Activated naive CD4-positive, alpha-beta T cell treated with anti-CD3 and anti-CD28 coated beads, Interleukin-2, amount 10 ng/mL, durations not matched to agents 7 days and 5 days (primary cell): ENCODE results near the gene ALS2.
A peak's percentile ranks its signal among the peaks of the same experiment; 100 is the strongest.
"Not testable (repeated sequence)": the region's sequence is repeated elsewhere in the genome, so short reads cannot be mapped to it uniquely, and the experiment has no call there.

ENCODE experiments used
- CTCF ChIA-PET: fragments of 350-600 bp; sonication (Branson Sonifier 250); formaldehyde crosslinking; loops from one replicate; lab custom pipeline; 2021; ENCODE audit warnings: antibody characterized with exemption; lab: Charles Lee
- DNase-seq: peaks from one replicate; pipeline ENCODE4 v3.0.0-alpha.2; 2020
- H3K27ac Mint-ChIP-seq: one replicate; pipeline ENCODE4 v1.8.0; 2021; ENCODE audit warnings: mild to moderate bottlenecking, moderate library complexity, mixed read lengths
- H3K27me3 Mint-ChIP-seq: one replicate; pipeline ENCODE4 v1.8.0; 2021; ENCODE audit warnings: mild to moderate bottlenecking, mixed read lengths
- H3K36me3 Mint-ChIP-seq: one replicate; pipeline ENCODE4 v1.8.0; 2021; ENCODE audit warnings: mixed read lengths
- H3K4me1 Mint-ChIP-seq: one replicate; pipeline ENCODE4 v1.8.0; 2021; ENCODE audit warnings: mixed read lengths
- H3K4me3 Mint-ChIP-seq: one replicate; pipeline ENCODE4 v1.8.0; 2021; ENCODE audit warnings: mild to moderate bottlenecking, moderate library complexity, mixed read lengths
- H3K9me3 Mint-ChIP-seq: one replicate; pipeline ENCODE4 v1.8.0; 2021; ENCODE audit warnings: mixed read lengths

The ALS2 gene

DNA sequence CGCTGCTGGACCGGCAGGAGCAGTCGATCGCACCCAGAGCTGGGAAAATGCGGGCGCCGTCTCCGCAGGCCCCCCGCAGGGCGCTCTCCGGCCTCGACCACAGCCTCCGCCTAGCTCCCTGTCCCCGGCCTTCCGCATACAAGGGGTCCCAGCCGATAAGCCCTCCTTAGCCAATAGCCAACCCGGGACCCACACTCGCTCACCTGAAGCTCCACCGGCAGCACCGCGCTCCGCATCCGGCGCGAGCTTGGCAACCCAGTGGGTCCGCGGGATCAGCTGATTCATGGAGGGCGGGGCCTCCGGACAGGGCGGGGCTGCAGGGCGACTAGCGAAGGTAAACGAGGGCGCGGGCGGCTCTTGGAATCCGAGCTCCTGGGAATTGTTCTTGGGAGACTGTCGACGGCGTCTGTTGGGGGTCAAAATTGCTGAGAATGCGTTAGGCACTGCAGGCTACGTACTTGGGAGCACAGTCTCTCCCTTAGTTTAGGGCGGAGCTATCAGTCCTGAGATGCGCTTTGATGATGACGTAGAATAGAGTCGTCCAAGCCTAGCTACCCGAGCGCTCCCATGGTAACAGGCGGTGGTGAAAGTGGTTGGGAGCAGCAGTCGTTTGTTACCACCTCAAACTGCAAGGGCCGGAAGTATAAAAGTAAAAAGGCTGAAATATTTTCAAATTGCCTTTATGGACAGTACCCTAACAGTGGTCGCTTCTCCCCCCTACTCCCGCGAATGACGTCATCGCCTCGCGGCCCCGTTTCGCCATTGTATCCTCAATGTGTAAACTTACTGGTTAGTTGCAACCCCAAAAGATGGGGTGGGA, at the start of gene ALS2:
Gene ALS2, minus strand, starts transcription at position 260 of the 820 bp plus-strand sequence. CDS start 12,048 bp downstream, outside the sequence.
- H3K27me3 Mint-ChIP-seq, result peaks cover 39% of the 10 kb centered on the region
- H3K9me3 Mint-ChIP-seq, result no peaks in the 10 kb centered on the region
- H3K27ac Mint-ChIP-seq, result peak within 1 kb of the TSS; percentile 89
- DNase-seq, result peak; percentile 97
- H3K4me1 Mint-ChIP-seq, result peaks cover 27% of the 10 kb centered on the region
- peak within 1 kb of the TSS; percentile 88 for H3K4me3 Mint-ChIP-seq
- no peaks in the 10 kb centered on the region for H3K36me3 Mint-ChIP-seq
- CTCF ChIA-PET, result interaction anchor here (1.2 kb wide), 1 partner anchor 13 kb away, joined by 4 read pairs; no protein-coding TSS in a partner anchor

DNA sequence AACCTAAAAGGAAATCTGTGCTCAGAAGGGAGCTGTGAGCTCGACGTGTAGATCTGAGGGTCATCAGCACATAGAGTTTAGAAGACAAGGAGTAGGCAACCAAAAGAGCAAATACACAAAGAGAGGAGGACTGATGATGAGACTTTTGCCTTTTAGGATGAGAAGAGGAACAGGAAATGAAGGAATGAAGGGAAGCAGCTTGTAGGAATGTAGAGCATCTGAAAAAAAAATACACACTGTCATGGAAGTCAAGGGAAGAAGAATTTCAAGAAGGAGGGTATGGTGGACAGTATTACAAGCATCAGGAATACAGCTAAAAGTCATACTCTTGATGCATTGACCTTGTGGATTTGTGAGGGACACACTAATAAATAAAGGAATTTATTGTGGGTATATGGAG, 47.5 kb upstream of the ALS2 start:
- no peaks in the 10 kb centered on the region for H3K4me1 Mint-ChIP-seq
- H3K27ac Mint-ChIP-seq, result no peak overlapping the region
- H3K9me3 Mint-ChIP-seq, result no peaks in the 10 kb centered on the region
- CTCF ChIA-PET, result no interaction called here
- peaks cover 5% of the 10 kb centered on the region for H3K27me3 Mint-ChIP-seq
- no peaks in the 10 kb centered on the region for H3K36me3 Mint-ChIP-seq
- H3K4me3 Mint-ChIP-seq, result no peak overlapping the region
- no peak for DNase-seq

DNA sequence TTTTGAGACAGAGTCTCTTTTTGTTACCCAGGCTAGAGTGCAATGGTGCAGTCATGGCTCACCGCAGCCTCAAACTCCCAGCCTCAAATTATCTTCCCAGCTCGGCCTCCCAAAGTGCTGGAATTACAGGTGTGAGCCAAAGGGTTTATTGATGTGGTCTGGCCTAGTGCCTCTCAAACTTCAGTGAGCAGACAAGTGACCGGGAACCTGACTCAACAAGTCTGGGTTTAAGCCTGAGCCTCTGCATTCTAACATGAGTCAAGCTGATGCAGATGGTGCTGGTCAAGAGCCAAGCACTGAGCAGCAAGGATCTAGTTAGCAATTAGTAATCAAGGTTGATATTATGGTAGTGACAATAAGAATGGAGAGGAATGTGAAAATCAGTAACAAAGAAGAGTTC, 46.9 kb upstream of the ALS2 start:
- no peaks in the 10 kb centered on the region for H3K4me1 Mint-ChIP-seq
- no peak overlapping the region for H3K27ac Mint-ChIP-seq
- peaks cover 5% of the 10 kb centered on the region for H3K27me3 Mint-ChIP-seq

DNA sequence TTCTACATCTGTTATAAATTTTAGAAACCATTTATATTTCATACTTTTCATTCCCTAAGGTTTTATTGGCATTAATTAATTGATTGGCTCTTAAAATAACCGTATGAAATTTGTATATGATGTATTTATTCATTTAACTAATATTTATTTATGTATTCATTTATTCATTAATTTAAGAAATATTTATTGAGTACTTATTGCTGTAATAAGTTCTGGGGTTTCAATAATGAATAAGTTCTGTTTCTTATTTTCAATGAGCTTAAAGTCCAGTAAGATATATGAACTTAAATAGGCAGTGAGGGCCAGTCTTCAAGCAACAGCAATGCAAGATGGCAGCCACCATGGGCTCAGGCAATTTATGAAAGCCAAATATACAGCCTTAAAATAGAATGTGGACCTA, 43.5 kb upstream of the ALS2 start:
- CTCF ChIA-PET, result interaction anchor here (0.6 kb wide), 1 partner anchor 645 kb away, joined by 3 read pairs; no protein-coding TSS in a partner anchor
- DNase-seq, result no peak
- H3K27me3 Mint-ChIP-seq, result peaks cover 13% of the 10 kb centered on the region

More for the DNA sequence above, 46.9 kb upstream of the ALS2 start:
- no peaks in the 10 kb centered on the region for H3K9me3 Mint-ChIP-seq
- DNase-seq, result no peak
- H3K36me3 Mint-ChIP-seq, result no peaks in the 10 kb centered on the region
- CTCF ChIA-PET, result no interaction called here
- no peak overlapping the region for H3K4me3 Mint-ChIP-seq

DNA sequence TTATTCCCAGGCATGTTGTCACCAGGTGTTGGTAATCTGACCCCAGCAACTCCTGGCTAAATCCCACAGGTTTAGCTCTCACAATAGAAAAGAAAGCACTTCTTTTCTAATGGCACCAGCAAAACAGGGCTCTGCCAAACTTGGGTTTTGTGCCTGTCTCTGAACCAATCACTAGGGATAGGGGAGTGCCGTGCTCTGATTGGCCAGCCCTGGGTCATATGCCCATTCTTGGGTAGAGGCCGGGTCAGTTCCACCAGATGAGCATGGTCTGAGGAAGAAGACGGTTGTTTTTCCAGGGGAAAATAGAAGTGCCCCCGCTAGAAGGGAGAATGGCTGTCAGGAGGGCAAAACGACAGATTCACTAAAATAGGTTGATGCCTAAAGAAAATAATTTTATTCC, 40.3 kb upstream of the ALS2 start:
- H3K36me3 Mint-ChIP-seq, result no peaks in the 10 kb centered on the region
- H3K4me1 Mint-ChIP-seq, result no peaks in the 10 kb centered on the region
- H3K27me3 Mint-ChIP-seq, result peaks cover 22% of the 10 kb centered on the region
- DNase-seq, result no peak
- H3K27ac Mint-ChIP-seq, result no peak overlapping the region
- CTCF ChIA-PET, result no interaction called here
- no peak overlapping the region for H3K4me3 Mint-ChIP-seq
- no peaks in the 10 kb centered on the region for H3K9me3 Mint-ChIP-seq

More for the DNA sequence above, 43.5 kb upstream of the ALS2 start:
- Mint-ChIP-seq H3K27ac (no peak overlapping the region), H3K36me3 (no peaks in the 10 kb centered on the region), H3K9me3 (no peaks in the 10 kb centered on the region), H3K4me3 (no peak overlapping the region), H3K4me1 (no peaks in the 10 kb centered on the region)

DNA sequence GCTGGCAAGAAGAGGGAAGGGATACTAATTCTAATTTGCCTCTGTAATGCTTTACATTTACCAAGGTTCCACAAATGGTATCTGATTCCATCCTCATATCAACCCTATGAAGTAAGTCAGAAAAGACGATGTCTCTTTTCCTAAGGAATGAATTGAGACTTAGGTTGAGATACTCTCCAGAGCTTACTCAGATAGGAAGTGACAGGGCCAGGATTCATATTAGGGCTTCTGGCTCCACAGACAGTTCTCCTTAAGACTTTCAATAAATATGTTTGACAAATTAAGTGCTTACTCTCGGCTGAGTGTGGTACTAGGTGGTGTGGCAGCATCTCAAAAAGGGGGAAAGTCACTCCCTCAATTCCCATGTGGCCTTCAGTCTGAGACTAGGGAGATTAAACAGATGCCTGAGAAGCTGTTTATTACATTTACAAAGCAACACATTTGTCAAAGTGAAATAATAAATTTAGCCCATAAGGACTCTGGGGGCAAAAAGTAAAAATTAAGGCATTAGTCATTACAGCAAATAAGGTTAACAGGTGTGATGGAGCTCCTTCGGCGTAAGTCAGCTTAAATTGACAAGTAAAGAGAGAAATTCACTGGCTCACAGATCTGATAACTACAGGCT, 39.8 kb upstream of the ALS2 start:
- CTCF ChIA-PET, result no interaction called here
- no peak for DNase-seq
- peaks cover 22% of the 10 kb centered on the region for H3K27me3 Mint-ChIP-seq
- no peaks in the 10 kb centered on the region for H3K36me3 Mint-ChIP-seq
- no peaks in the 10 kb centered on the region for H3K4me1 Mint-ChIP-seq
- no peak overlapping the region for H3K4me3 Mint-ChIP-seq
- H3K27ac Mint-ChIP-seq, result no peak overlapping the region
- H3K9me3 Mint-ChIP-seq, result no peaks in the 10 kb centered on the region

DNA sequence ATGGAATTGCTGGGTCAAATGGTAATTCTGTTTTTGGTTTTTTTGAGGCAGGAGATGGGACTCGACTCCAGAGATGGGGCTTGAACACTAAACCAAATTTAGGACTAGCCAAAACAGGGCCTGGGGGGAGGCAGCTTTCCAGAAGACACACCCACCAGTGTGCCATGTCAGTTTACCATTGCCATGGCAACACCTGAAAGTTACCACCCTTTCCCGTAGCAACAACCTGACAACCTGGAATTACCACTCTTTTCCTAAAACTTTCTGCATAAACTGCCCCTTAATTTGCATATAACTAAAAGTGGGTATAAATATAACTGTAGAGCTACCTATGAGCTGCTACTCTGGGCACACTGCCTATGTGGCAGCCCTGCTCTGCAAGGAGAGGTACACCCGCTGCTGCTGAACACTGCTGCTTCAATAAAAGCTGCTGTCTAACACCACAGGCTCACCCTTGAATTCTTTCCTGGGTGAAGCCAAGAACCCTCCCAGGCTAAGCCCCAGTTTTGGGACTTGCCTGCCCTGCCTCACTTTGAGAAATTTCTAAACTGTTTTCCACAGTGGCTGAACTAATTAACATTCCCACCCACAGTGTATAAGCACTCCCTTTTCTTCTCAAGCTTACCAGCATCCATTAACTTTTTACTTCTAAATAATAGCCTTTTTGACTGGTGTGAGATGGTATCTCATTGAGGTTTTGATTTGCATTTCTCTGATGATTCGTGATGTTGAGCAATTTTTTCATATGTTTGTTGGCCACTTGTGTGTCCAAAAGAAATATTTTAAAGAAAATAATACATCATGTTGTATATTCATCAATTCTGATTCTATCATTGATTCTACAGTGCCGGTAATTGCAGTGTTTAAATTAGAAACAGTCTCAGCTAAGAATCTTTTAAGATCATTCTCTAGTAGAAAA, 36.2 kb upstream of the ALS2 start:
- H3K9me3 Mint-ChIP-seq, result no peaks in the 10 kb centered on the region
- H3K4me3 Mint-ChIP-seq, result no peak overlapping the region
- H3K27me3 Mint-ChIP-seq, result peaks cover 18% of the 10 kb centered on the region
- no peak for DNase-seq
- no peaks in the 10 kb centered on the region for H3K4me1 Mint-ChIP-seq
- no peak overlapping the region for H3K27ac Mint-ChIP-seq
- CTCF ChIA-PET, result no interaction called here
- H3K36me3 Mint-ChIP-seq, result no peaks in the 10 kb centered on the region

DNA sequence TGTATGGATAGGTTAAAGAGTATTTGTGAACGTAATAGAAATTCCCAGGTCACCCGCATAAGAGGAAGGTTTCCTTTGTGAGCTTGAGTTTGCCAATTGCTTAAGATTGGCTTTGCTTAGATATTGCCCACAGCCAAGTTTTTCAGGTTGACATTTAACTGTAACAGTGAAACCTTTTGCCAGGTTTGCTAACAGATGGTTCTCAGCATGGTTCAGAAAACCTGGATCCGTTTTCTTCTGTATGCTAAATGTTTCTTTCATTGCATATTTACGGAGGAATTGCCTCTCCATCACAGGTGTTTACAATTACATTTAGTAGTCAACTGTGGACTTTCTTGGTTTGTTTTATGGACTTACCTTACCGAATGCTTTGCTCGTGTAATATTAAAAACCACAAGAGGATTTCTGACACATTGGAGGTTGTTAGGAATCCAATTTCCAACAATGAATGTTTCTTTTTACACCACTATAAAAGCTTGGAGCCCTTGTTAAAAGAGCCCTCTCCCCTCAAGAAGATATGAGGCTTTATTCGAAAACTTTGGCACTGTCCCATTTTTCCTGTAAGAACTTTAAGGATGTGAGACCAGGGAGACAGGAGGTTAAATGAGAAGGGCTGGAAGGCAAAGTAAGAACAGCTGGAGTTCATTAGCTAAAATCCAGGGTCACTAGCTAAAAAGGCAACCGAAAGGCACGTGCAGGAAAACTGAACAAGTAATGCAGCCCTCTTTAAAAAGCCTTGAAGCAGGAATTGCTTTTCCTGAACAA, 33.4 kb upstream of the ALS2 start:
- H3K36me3 Mint-ChIP-seq, result no peaks in the 10 kb centered on the region
- CTCF ChIA-PET, result no interaction called here
- H3K27me3 Mint-ChIP-seq, result peaks cover 14% of the 10 kb centered on the region
- H3K4me1 Mint-ChIP-seq, result no peaks in the 10 kb centered on the region
- no peak overlapping the region for H3K27ac Mint-ChIP-seq
- no peaks in the 10 kb centered on the region for H3K9me3 Mint-ChIP-seq
- no peak overlapping the region for H3K4me3 Mint-ChIP-seq
- no peak for DNase-seq

DNA sequence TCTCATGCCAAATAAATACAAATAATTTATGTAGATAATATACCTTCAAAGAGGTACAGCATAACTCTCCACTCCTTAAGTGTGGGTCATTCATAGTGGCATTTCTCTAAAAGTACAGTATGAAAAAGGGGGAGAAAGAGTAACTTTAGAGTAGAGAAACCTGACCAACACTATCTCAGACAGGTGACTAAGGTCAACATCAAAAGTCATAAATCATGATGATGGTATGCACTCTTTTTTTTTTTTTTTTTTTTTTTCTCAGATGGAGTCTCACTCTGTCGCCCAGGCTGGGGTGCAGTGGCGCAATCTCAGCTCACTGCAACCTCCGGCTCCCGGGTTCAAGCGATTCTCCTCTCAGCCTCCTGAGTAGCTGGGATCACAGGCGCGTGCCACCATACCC, 29.9 kb upstream of the ALS2 start:
- H3K27me3 Mint-ChIP-seq, result peaks cover 27% of the 10 kb centered on the region
- DNase-seq, H3K36me3 Mint-ChIP-seq, H3K27ac Mint-ChIP-seq, H3K4me1 Mint-ChIP-seq, H3K4me3 Mint-ChIP-seq, CTCF ChIA-PET, H3K9me3 Mint-ChIP-seq: not testable (repeated sequence)

DNA sequence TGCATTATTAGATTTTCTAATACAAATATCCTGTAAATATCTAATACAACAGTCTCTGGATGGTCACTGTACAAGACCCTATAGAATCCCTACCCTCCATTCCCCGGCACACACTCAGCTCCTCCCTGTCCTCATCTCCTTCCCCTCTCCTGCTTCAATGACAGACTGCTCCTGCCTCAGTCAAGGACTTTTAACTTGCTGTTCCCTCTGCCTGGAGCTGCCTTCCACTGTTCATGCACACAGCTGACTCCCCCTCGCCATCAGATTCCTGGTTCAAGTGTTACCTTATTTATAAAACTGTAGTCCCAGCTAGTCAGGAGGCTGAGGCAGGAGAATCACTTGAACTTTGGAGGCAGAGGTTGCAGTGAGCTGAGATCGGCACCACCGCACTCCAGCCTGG, 28.9 kb upstream of the ALS2 start:
- no peak for DNase-seq
- Mint-ChIP-seq H3K9me3 (no peaks in the 10 kb centered on the region), H3K36me3 (no peaks in the 10 kb centered on the region), H3K4me3 (no peak overlapping the region), H3K27me3 (peaks cover 32% of the 10 kb centered on the region), H3K4me1 (no peaks in the 10 kb centered on the region), H3K27ac (no peak overlapping the region)
- CTCF ChIA-PET, result no interaction called here

DNA sequence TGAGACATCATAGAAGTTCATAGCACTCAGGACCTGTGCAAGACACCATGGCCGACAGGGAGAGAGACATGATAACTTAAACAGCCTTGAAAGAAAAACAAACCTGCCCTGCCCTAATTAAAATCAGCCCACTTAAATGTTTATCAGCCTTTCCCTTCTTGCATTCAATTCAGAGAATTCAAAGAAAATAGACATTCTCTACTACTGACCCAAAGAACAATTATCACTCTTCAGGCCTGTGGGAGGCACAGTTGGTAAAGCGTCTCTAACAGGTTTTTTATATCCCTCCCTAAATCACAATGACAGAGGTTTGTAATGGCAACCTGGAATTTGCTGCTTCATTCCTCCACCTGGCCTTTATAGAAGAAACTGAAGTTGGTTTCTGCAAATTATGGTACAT, 27.3 kb upstream of the ALS2 start:
- DNase-seq, result no peak
- Mint-ChIP-seq H3K4me3 (no peak overlapping the region), H3K36me3 (no peaks in the 10 kb centered on the region), H3K9me3 (no peaks in the 10 kb centered on the region), H3K4me1 (no peaks in the 10 kb centered on the region), H3K27ac (no peak overlapping the region), H3K27me3 (peaks cover 41% of the 10 kb centered on the region)
- CTCF ChIA-PET, result interaction anchor here (0.5 kb wide), 1 partner anchor 61 kb away, joined by 3 read pairs; no protein-coding TSS in a partner anchor

DNA sequence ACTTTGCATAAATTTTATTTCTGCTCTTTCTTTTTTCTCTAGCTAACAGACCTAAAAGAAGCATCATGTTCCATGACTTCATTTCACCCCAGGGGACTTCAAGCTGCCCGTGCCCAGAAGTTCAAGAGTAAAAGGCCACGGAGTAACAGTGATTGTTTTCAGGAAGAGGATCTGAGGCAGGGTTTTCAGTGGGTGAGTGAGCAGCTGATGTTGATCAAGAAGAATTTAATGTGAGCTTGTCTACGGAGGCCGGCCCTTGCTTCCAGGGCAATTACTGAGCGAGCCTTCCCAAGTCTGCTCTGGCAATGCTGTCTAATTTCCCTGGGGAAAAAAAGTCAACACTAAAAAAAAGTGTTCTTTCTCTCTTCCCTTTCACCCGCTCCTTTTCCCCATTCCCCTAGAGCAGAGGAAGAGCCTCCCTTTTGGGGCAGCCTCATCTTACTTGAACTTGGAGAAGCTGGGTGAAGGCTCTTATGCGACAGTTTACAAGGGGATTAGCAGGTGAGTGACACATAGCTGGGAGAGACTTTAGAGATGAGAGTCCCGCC, 26.8 kb upstream of the ALS2 start:
- Mint-ChIP-seq H3K9me3 (no peaks in the 10 kb centered on the region), H3K4me1 (no peaks in the 10 kb centered on the region), H3K4me3 (no peak overlapping the region), H3K27ac (no peak overlapping the region), H3K27me3 (peaks cover 41% of the 10 kb centered on the region), H3K36me3 (no peaks in the 10 kb centered on the region)
- DNase-seq, result no peak
- CTCF ChIA-PET, result interaction anchor here (0.5 kb wide), 1 partner anchor 60 kb away, joined by 3 read pairs; no protein-coding TSS in a partner anchor

DNA sequence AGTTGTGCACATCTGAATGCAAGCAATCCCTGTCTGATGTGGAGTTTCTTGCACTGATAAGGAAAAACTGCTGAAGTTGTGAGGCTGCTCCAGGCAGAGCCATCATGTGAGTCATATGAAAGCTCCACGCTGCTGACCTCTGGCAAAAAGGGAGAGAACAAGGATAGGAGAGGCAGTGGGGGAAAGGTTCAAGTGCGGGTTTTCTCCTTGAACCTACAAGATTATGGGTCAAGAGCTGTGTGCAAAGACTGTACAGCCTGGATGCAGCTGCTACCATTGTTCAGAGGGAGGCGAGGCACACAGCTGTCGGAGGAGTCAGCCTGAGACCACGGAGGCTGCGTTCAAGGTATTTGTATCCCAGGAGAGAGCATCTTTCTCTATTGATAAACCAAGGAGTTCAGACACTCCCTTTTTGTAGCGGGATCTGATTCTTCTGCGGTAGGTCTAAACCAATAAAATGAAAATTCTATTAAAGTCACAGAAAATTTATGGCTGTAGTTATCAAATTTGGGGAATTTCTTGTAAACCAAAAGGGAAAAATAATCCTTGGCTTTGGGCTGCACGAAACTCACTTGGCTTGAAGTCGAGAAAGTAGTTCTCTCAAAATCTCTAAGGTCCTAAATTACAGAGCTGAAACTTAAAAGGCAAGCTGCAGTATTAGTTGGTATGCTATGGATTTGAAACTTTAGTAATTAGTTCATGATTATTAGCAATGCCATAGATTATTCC, 25.9 kb upstream of the ALS2 start, which contains the start of gene CDK15:
Gene CDK15, plus strand, starts transcription at position 96 of the 729 bp plus-strand sequence. Its CDS starts 128 bp downstream, at position 224.
- Mint-ChIP-seq H3K27ac (no peak within 1 kb of the TSS), H3K9me3 (no peaks in the 10 kb centered on the region), H3K4me3 (no peak within 1 kb of the TSS), H3K4me1 (no peaks in the 10 kb centered on the region), H3K36me3 (no peaks in the 10 kb centered on the region), H3K27me3 (peaks cover 41% of the 10 kb centered on the region)
- CTCF ChIA-PET, result no interaction called here
- DNase-seq, result no peak
